ENCODE data around the gene ERICH2. TPM values are rescaled to one million over a fixed set of nuclear protein-coding genes. Genes with fewer than 3 reads are reported as not detected.

Gene ERICH2
- total and polyA plus RNA-seq, 2 of the 13 experiments (the other 11 are each of a cell fraction or from before 2014, with no cell fraction given) = not detected

- TF ChIP-seq FLYWCH1 (CRISPR knock-in tag; IDR thresholded peaks at IDR 0.05) = no peak
- TF ChIP-seq MATR3 (CRISPR knock-in tag; IDR thresholded peaks at IDR 0.05) = no peak
- no peak for TF ChIP-seq STAT6 (CRISPR knock-in tag; IDR thresholded peaks at IDR 0.05; ENCODE audit: borderline replicate concordance)
- no peak for TF ChIP-seq ZNF75D (CRISPR knock-in tag; IDR thresholded peaks at IDR 0.05; ENCODE audit: borderline replicate concordance)
- TF ChIP-seq ZNF574 (CRISPR knock-in tag; IDR thresholded peaks at IDR 0.05) = peak; percentile 45; the same call in 1 of the 2 replicates
- TF ChIP-seq KLF13 (CRISPR knock-in tag; IDR thresholded peaks at IDR 0.05) = no peak
These were observed 75.2 kb downstream of the ERICH2 start (continued) for GRCh38 chr2:170845343-170845742.

GRCh38 chr2:170846314-170846713, 76.1 kb downstream of the ERICH2 start:
- Histone ChIP-seq H3K36me3 (replicated peaks in 1 of 2; ENCODE audit: control insufficient read depth in 1 of 2, insufficient read depth in 2 of 2, low read length in 2 of 2) (no peaks in the 10 kb centered on the region), H3K9me3 (ENCODE audit: low read length) (no peaks in the 10 kb centered on the region), H3K4me3 (replicated peaks in 1 of 3; ENCODE audit: insufficient read depth in 1 of 3, low read depth in 2 of 3, low read length in 3 of 3) (no peak overlapping the region), H3K4me2 (ENCODE audit: low read depth, low read length) (no peak overlapping the region), H4K20me1 (ENCODE audit: insufficient read depth, low read length) (no peaks in the 10 kb centered on the region), H2AFZ (ENCODE audit: low read length) (no peak overlapping the region), H3K4me1 (ENCODE audit: insufficient read depth, low read length) (no peaks in the 10 kb centered on the region), H3K27me3 (ENCODE audit: control insufficient read depth in 1 of 2, insufficient read depth in 2 of 2, low read length in 2 of 2) (no peaks in the 10 kb centered on the region), H3K27ac (ENCODE audit: extremely low read length, insufficient read depth, low read length) (no peak overlapping the region), H3K9ac (ENCODE audit: insufficient read depth, low read depth, low read length) (no peak overlapping the region), H3K79me2 (ENCODE audit: insufficient read depth, low read length) (no peaks in the 10 kb centered on the region)
- ChIA-PET POLR2A (no interaction called here), CTCF (ENCODE audit: low intra/inter-chr PET ratio, low total read pairs) (no interaction called here)
- FAIRE-seq (no peak), ATAC-seq (no peak), DNase-seq (ENCODE audit: low spot score) (no peak)
- intact Hi-C loops (cut with micrococcal nuclease; ENCODE audit: unreplicated experiment) = no loop called here
- in situ Hi-C loops (cut with HindIII; ENCODE audit: extremely low pct_ligation_motif_present, low pct_unique_long_range_greater_than_20kb) = no loop called here
- BruUV-seq (replicated peaks) = no TSS peak
- TF ChIP-seq TFE3 (CRISPR knock-in tag; IDR thresholded peaks at IDR 0.05) (no peak), ZNF703 (CRISPR knock-in tag; IDR thresholded peaks at IDR 0.05; ENCODE audit: borderline replicate concordance) (no peak), USF2 (IDR thresholded peaks at IDR 0.05; ENCODE audit: low read depth, low read length) (no peak), USF2 (CRISPR knock-in tag; IDR thresholded peaks at IDR 0.05; ENCODE audit: borderline replicate concordance) (no peak), JARID2 (CRISPR knock-in tag; IDR thresholded peaks at IDR 0.05; ENCODE audit: insufficient replicate concordance) (no peak), SNAI1 (CRISPR knock-in tag; IDR thresholded peaks at IDR 0.05; ENCODE audit: borderline replicate concordance) (no peak), ZSCAN25 (CRISPR knock-in tag; IDR thresholded peaks at IDR 0.05) (no peak), ZSCAN12 (CRISPR knock-in tag; IDR thresholded peaks at IDR 0.05) (no peak), MED8 (CRISPR knock-in tag; IDR thresholded peaks at IDR 0.05; ENCODE audit: insufficient replicate concordance) (no peak)
